ENCODE results near the gene GPR55.

The GPR55 gene

DNA sequence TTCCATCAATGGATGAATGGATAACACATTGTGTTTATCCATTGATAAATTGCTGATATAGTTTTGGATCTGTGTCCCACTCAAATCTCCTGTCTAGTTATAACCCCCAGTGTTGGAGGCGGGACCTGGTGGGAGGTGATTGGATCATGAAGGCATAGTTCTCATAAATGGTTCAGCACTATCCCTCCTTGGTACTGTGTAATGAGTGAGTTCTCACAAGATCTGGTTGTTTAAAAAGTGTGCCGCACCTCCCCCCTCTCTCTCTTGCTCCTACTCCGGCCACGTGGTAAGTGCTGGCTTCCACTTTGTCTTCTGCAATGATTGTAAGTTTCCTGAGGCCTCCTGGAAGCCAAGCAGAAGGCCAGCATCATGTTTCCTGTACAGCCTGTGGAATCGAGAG, 47.0 kb upstream of the GPR55 start:
- no peaks in the 10 kb centered on the region for H3K36me3 ChIP-seq (ENCODE audit: control insufficient read depth in 2 of 2, insufficient read depth in 1 of 2, low read length in 2 of 2)
- H3K4me1 ChIP-seq (ENCODE audit: control insufficient read depth, insufficient read depth, low read length), result no peaks in the 10 kb centered on the region
- H3K27ac ChIP-seq (ENCODE audit: extremely low read depth, low read depth, low read length), result no peak overlapping the region
- TF ChIP-seq MEIS1 (CRISPR knock-in tag; IDR thresholded peaks at IDR 0.05; ENCODE audit: borderline replicate concordance) (no peak), OSR2 (tag by site-specific recombination; IDR thresholded peaks at IDR 0.05) (no peak), ZNF280D (tag by site-specific recombination; IDR thresholded peaks at IDR 0.05) (no peak), ZNF600 (tag by site-specific recombination; IDR thresholded peaks at IDR 0.05) (no peak), ZNF146 (tag by site-specific recombination; IDR thresholded peaks at IDR 0.05) (no peak), RBAK (tag by site-specific recombination; IDR thresholded peaks at IDR 0.05) (no peak), ZBTB17 (tag by site-specific recombination; IDR thresholded peaks at IDR 0.05) (no peak), SCRT1 (tag by site-specific recombination; IDR thresholded peaks at IDR 0.05; ENCODE audit: borderline replicate concordance) (no peak)
- TF ChIP-seq, protein P1, sequence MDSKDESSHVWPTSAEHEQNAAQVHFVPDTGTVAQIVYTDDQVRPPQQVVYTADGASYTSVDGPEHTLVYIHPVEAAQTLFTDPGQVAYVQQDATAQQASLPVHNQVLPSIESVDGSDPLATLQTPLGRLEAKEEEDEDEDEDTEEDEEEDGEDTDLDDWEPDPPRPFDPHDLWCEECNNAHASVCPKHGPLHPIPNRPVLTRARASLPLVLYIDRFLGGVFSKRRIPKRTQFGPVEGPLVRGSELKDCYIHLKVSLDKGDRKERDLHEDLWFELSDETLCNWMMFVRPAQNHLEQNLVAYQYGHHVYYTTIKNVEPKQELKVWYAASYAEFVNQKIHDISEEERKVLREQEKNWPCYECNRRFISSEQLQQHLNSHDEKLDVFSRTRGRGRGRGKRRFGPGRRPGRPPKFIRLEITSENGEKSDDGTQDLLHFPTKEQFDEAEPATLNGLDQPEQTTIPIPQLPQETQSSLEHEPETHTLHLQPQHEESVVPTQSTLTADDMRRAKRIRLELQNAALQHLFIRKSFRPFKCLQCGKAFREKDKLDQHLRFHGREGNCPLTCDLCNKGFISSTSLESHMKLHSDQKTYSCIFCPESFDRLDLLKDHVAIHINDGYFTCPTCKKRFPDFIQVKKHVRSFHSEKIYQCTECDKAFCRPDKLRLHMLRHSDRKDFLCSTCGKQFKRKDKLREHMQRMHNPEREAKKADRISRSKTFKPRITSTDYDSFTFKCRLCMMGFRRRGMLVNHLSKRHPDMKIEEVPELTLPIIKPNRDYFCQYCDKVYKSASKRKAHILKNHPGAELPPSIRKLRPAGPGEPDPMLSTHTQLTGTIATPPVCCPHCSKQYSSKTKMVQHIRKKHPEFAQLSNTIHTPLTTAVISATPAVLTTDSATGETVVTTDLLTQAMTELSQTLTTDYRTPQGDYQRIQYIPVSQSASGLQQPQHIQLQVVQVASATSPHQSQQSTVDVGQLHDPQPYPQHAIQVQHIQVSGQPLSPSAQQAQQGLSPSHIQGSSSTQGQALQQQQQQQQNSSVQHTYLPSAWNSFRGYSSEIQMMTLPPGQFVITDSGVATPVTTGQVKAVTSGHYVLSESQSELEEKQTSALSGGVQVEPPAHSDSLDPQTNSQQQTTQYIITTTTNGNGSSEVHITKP (tag by site-specific recombination; IDR thresholded peaks at IDR 0.05), result no peak
- ChIA-PET CTCF (interaction anchor here (0.8 kb wide), 1 partner anchor 16 kb away, joined by 3 read pairs; no protein-coding TSS in a partner anchor), POLR2A (no interaction called here)
- H3K4me3 ChIP-seq (ENCODE audit: low read depth, low read length), result no peak overlapping the region
- no peaks in the 10 kb centered on the region for H3K9me3 ChIP-seq (ENCODE audit: control insufficient read depth, insufficient read depth, low read depth, low read length)

- ChIA-PET POLR2A (no interaction called here), CTCF (interaction anchor here (1.3 kb wide), 1 partner anchor 56 kb away, joined by 3 read pairs; no protein-coding TSS in a partner anchor)
- Histone ChIP-seq H3K36me3 (ENCODE audit: control insufficient read depth in 2 of 2, insufficient read depth in 1 of 2, low read length in 2 of 2) (no peaks in the 10 kb centered on the region), H3K4me3 (ENCODE audit: low read depth, low read length) (no peak overlapping the region), H3K4me1 (ENCODE audit: control insufficient read depth, insufficient read depth, low read length) (no peaks in the 10 kb centered on the region), H3K27ac (ENCODE audit: extremely low read depth, low read depth, low read length) (no peak overlapping the region), H3K9me3 (ENCODE audit: control insufficient read depth, insufficient read depth, low read depth, low read length) (no peaks in the 10 kb centered on the region)
- TF ChIP-seq, protein P2, sequence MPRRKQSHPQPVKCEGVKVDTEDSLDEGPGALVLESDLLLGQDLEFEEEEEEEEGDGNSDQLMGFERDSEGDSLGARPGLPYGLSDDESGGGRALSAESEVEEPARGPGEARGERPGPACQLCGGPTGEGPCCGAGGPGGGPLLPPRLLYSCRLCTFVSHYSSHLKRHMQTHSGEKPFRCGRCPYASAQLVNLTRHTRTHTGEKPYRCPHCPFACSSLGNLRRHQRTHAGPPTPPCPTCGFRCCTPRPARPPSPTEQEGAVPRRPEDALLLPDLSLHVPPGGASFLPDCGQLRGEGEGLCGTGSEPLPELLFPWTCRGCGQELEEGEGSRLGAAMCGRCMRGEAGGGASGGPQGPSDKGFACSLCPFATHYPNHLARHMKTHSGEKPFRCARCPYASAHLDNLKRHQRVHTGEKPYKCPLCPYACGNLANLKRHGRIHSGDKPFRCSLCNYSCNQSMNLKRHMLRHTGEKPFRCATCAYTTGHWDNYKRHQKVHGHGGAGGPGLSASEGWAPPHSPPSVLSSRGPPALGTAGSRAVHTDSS (tag by site-specific recombination; IDR thresholded peaks at IDR 0.05), result no peak
- TF ChIP-seq ZNF133 (tag by site-specific recombination; IDR thresholded peaks at IDR 0.05) (no peak), TRIM28 (IDR thresholded peaks at IDR 0.05; ENCODE audit: borderline replicate concordance, low read length) (no peak), ZSCAN16 (tag by site-specific recombination; IDR thresholded peaks at IDR 0.05) (no peak), KLF8 (tag by site-specific recombination; IDR thresholded peaks at IDR 0.05) (no peak), ZNF23 (tag by site-specific recombination; IDR thresholded peaks at IDR 0.05; ENCODE audit: borderline replicate concordance) (no peak), ZBTB1 (tag by site-specific recombination; IDR thresholded peaks at IDR 0.05) (no peak), BCL11B (tag by site-specific recombination; IDR thresholded peaks at IDR 0.05; ENCODE audit: low read depth) (no peak), ZNF76 (tag by site-specific recombination; IDR thresholded peaks at IDR 0.05; ENCODE audit: borderline replicate concordance, low read depth) (no peak), ZNF596 (tag by site-specific recombination; IDR thresholded peaks at IDR 0.05) (no peak)
- TF ChIP-seq, protein P3, sequence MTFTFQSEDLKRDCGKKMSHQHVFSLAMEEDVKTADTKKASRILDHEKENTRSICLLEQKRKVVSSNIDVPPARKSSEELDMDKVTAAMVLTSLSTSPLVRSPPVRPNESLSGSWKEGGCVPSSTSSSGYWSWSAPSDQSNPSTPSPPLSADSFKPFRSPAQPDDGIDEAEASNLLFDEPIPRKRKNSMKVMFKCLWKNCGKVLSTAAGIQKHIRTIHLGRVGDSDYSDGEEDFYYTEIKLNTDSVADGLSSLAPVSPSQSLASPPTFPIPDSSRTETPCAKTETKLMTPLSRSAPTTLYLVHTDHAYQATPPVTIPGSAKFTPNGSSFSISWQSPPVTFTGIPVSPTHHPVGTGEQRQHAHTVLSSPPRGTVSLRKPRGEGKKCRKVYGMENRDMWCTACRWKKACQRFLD (tag by site-specific recombination; IDR thresholded peaks at IDR 0.05), result no peak
- TF ChIP-seq, protein P1 (tag by site-specific recombination; IDR thresholded peaks at IDR 0.05), result no peak
Observed at GRCh38 chr2:230969659-230970015, 44.6 kb upstream of the GPR55 start.
